Type B pancreatic cell (in vitro differentiated cells): ENCODE data around the gene DHRS3. TPM values are rescaled to one million over a fixed set of nuclear protein-coding genes. Genes with fewer than 3 reads are reported as not detected.

Experiments
- DNase-seq: peaks from one replicate; pipeline ENCODE4 v3.0.0; 2021; ENCODE audit warnings: mixed read lengths; ENCODE audit not compliant: unreplicated experiment; ENCODE audit errors: extremely low spot score
- H3K27ac Mint-ChIP-seq: 2 replicates; pipeline ENCODE4 v1.8.0; 2021; ENCODE audit warnings: mild to moderate bottlenecking, mixed read lengths
- H3K27me3 Mint-ChIP-seq: 2 replicates; pipeline ENCODE4 v1.8.0; 2021; ENCODE audit warnings: mixed read lengths
- H3K36me3 Mint-ChIP-seq: 2 replicates; pipeline ENCODE4 v1.8.0; 2021; ENCODE audit warnings: mixed read lengths
- H3K4me1 Mint-ChIP-seq: one replicate; pipeline ENCODE4 v1.8.0; 2021; ENCODE audit warnings: mixed read lengths; ENCODE audit not compliant: unreplicated experiment
- H3K4me3 Mint-ChIP-seq: 2 replicates; pipeline ENCODE4 v1.8.0; 2021; ENCODE audit warnings: mild to moderate bottlenecking, mixed read lengths
- H3K9me3 Mint-ChIP-seq: 2 replicates; pipeline ENCODE4 v1.8.0; 2021; ENCODE audit warnings: mixed read lengths
- CTCF ChIP-seq: fragments of 200-600 bp; sonication (generic); conservative IDR thresholded peaks from 2 replicates; pipeline ENCODE4 v1.5.0; 2021; ENCODE audit warnings: antibody characterized with exemption, mild to moderate bottlenecking
- total RNA-seq: library from RNA; stranded (reverse); gene quantifications from 2 replicates; pipeline ENCODE4 v1.2.1, GENCODE V29; 2021; ENCODE audit warnings: low replicate concordance

DHRS3 gene
- total RNA-seq, 1 donor from 2014 or later, result 143 TPM

DNA sequence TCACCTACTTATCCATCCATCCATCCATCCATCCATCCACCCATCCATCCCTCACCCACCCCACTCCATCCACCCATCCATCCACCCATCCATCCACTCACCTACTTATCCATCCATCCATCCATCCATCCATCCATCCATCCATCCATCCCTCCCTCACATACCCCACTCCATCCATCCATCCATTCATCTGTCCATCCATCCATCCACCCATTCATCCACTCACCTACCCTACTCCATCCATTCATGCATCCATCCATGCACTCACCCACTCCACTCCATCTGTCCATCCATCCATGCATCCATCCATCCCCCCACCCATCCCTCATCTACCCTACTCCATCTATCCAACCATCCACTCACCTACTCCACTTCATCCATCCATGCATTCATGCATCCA is 34.5 kb downstream of the DHRS3 start:
- Mint-ChIP-seq H3K9me3 (no peaks in the 10 kb centered on the region), H3K27me3 (no peaks in the 10 kb centered on the region), H3K4me3 (no peak overlapping the region), H3K4me1 (peaks cover 26% of the 10 kb centered on the region), H3K36me3 (peaks cover 13% of the 10 kb centered on the region), H3K27ac (peak overlapping the region; percentile 36)
- no peak for DNase-seq
- no peak for TF ChIP-seq CTCF

- H3K36me3 Mint-ChIP-seq, result peaks cover 17% of the 10 kb centered on the region
- H3K9me3 Mint-ChIP-seq, result no peaks in the 10 kb centered on the region
- no peaks in the 10 kb centered on the region for H3K27me3 Mint-ChIP-seq
- TF ChIP-seq CTCF, result no peak
- no peak for DNase-seq
- H3K4me1 Mint-ChIP-seq, result peaks cover 17% of the 10 kb centered on the region
- H3K27ac Mint-ChIP-seq, result no peak overlapping the region
- no peak overlapping the region for H3K4me3 Mint-ChIP-seq
Measured at GRCh38 chr1:12582649-12583048, 35.4 kb downstream of the DHRS3 start.

GRCh38 chr1:12581179-12581578 is 36.8 kb downstream of the DHRS3 start:
- Mint-ChIP-seq H3K4me1 (peaks cover 16% of the 10 kb centered on the region), H3K27ac (peak overlapping the region; percentile 70), H3K4me3 (no peak overlapping the region), H3K9me3 (no peaks in the 10 kb centered on the region), H3K27me3 (no peaks in the 10 kb centered on the region), H3K36me3 (peaks cover 22% of the 10 kb centered on the region)
- no peak for TF ChIP-seq CTCF
- DNase-seq, result no peak

DNA sequence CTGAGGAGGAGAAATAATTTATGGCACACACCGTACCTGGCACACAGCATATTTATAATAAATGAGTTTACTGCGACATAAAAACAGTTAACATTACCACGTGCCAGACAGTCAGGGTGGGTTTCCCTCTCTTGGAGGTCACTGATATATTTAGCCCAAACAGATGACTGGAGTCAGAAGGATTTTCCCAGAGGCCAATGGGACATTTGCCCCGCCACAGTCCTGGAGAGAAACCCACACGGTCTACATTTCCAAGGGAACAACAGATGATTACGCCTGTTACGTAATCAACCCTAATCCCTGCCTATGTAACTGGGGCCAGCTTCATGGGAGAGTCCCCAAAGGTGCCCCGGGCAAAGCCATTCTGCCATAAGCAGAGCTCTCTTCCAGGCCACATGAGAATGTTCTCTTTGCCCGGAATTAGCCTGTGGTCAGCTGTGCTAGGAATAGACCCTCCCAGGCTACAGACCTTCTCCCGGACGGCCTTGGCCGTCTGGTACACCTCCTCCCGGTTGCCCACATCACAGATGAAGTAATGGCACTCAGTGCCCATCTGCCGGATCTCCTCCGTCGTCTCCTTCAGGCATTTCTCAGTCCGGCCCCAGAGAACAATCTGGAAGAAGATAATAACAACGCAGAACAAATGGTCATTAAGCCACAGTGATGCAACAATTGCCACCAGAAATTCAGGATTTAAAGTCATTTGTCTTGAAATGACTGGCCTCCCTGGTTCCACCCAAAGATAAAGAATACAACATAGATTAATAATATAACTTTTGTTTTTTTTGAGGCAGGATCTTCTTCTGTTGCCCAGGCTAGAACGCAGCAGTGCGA is 37.7 kb downstream of the DHRS3 start:
- no peak for TF ChIP-seq CTCF
- Mint-ChIP-seq H3K36me3 (peaks cover 25% of the 10 kb centered on the region), H3K4me3 (peak overlapping the region; percentile 71), H3K27ac (peak overlapping the region; percentile 89), H3K4me1 (peaks cover 16% of the 10 kb centered on the region), H3K9me3 (no peaks in the 10 kb centered on the region), H3K27me3 (no peaks in the 10 kb centered on the region)
- DNase-seq, result no peak

GRCh38 chr1:12578860-12579422 is 39.1 kb downstream of the DHRS3 start:
- DNase-seq, result no peak
- Mint-ChIP-seq H3K27ac (no peak overlapping the region), H3K36me3 (peaks cover 29% of the 10 kb centered on the region), H3K9me3 (no peaks in the 10 kb centered on the region), H3K4me1 (peaks cover 16% of the 10 kb centered on the region), H3K27me3 (no peaks in the 10 kb centered on the region), H3K4me3 (no peak overlapping the region)
- no peak for TF ChIP-seq CTCF
